ENCODE measurements around the gene FAHD1.

Gene FAHD1

DNA sequence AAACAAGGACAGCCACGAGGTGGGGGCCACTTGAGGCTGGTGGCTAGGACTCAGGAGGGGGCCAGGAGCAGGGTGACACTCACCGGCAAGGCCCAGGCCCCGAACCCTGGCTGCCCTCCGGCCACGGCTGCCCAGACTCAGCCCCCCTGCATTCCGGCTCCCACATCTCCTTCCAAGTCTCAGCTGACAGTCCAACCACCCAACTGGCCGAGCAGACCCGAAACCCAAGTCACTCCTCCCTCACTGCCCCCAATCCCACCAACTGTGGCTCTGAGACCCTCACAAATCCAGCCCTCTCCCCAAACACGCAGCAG is 9.8 kb upstream of the FAHD1 start:
- DNase-seq (ENCODE audit: low spot score) = no peak

DNA sequence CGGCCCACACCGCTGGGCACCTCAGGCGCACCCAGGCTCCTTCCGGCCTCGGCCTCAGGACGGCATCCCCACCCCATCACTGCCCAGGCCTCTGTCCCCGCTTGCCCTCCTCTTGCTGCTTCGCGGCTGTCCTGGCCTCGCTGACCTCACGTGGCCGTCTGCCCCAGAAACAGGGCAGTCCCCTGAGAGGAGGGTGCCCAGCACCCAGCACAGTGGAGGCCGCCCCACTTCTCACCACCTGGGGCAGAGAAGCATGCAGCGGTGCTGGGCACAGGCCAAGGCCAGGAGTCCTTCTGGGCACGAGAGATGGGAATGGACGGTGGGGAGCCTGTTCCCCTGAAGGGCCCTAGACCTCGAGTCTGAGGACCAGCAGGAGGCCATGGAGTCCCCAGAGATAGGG is 9.3 kb upstream of the FAHD1 start:
- DNase-seq (ENCODE audit: low spot score) = no peak

DNA sequence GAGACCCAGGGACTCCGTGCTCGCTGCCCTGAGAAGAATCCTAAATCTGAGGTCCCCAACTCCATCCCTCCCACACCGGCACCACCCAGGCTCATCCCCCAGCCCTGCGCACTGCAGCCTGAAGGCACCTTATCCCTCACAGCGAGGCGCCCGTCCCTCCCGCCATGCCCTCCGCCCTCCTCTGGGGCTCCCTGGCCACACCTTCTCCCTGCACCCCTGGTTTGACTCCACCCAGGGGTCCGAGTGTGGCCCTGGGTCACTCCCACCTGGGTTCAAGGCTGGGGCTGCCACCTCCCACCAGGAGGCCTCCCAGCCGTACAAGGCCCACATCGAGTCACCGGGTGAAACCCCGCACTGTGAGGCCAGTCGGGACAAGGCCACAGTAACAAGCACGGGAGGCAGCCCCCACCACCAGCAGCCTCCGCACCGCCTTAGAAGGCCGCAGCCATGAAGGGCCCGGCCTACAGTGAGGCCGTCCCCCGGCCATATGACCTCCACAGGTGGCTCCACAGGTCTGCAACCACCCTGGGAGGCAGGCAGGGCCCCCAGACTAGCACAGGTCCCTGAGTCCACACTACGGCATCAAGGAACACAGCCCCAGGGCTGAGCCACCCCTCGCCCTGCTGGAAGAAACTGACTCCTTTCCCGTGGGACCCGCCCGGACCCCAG is 8.7 kb upstream of the FAHD1 start:
- no peak for DNase-seq (ENCODE audit: low spot score)

DNA sequence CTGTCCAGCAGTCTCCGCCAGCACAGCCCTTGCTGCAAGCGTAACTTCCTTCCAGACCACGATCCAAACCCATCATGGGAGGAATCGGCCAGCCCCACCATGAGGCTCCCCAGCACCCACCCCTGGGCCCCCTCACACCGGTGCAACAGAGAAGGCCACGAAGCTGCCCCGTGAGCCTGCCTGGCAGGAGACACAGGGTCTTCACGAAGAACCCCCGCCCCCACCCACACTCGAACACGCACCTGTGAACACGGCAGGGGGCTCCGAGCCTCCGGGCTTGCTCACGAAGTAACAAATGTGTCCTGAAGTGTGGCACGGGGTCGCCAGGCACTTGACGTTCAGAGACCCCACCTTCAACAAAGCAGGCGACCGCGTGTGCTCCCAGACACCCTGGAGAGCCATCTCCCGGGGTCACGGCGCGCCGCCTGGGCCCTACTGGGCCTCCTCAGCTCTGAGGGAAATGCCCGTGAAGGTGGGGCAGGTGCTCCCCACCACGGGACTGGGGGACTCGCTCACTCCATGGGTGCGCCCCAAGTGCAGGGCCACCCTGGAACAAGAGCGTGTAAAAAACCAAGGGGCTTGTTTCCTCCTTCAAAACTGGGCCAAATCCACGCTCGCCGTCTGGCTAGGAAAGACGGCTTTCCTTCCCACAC is 8.0 kb upstream of the FAHD1 start:
- DNase-seq (ENCODE audit: low spot score) = no peak

DNA sequence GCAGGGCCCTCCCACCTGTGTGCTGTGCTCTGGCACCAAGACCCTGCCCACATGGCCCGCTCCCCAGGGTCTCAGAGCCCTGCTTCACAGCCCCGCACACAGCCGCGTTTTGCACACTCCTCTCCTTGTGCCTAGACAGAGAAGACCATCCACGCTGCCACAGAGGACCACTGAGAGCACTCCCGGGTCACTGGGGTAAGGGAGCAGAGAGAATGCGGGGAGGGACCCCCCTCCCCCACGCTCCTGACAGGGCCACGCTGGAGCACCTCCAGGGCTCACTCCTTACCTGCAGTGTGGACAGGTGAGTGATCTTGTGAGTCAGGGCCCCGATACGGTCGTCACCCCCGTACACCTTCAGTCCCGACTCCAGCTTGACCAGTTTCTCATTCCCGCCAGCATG is 7.4 kb upstream of the FAHD1 start:
- DNase-seq (ENCODE audit: low spot score) = no peak

DNA sequence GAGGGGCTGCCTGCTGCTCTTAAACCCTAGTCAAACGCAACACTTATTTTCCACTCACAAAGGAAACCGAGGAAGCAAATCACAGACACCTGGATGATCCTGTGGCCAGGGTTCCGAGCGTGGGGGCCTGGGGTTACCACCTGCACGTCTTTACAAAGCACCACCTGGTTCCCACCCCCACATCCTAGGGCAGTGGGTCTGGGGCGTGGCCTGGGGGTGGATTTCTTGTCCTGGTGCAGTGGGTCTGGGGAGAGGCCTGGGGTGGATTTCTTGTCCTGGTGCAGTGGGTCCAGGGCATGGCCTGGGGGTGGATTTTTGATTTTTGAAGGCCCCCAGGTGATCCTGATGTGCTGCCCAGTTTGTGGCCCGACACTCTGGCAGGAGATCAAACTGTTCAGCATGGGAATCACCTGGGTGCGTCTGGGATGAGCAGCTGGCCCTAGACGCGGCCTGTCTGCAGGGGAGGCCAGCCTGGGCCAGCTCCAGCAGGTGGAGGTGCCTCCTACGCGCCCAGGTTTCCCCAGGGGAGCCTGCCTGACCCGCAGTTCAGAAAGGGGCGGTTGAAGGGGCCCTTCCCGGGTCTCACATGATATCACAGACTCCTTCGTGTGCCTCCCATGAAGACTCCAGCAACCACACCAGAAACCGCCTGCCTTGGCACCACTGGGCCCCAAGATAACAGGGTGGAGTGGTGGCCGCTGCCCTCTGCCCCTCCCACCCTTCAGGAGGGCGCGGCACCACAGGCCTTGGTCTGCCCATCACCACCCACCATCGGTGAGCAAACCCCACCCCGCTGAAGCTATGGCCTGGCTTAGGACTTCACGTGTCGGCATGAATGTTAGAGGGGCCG is 6.7 kb upstream of the FAHD1 start:
- no peak for DNase-seq (ENCODE audit: low spot score)

DNA sequence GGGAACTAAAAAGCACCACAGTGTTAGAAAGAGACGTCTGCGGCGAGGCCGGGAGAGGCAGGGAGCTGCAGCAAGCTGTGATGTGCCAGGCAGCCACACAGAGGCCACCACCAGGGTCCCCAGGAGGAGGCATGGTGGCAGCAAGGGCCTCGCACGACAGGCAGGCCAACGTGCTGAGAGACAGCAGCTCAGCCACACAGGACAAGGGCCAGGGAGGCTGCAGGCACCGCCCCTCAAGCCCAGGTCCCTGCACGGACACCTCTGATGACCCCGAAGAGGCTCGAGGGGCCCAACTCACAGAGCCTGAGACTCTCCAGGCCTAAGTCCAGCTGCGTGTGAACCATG is 6.1 kb upstream of the FAHD1 start:
- DNase-seq (ENCODE audit: low spot score) = no peak

DNA sequence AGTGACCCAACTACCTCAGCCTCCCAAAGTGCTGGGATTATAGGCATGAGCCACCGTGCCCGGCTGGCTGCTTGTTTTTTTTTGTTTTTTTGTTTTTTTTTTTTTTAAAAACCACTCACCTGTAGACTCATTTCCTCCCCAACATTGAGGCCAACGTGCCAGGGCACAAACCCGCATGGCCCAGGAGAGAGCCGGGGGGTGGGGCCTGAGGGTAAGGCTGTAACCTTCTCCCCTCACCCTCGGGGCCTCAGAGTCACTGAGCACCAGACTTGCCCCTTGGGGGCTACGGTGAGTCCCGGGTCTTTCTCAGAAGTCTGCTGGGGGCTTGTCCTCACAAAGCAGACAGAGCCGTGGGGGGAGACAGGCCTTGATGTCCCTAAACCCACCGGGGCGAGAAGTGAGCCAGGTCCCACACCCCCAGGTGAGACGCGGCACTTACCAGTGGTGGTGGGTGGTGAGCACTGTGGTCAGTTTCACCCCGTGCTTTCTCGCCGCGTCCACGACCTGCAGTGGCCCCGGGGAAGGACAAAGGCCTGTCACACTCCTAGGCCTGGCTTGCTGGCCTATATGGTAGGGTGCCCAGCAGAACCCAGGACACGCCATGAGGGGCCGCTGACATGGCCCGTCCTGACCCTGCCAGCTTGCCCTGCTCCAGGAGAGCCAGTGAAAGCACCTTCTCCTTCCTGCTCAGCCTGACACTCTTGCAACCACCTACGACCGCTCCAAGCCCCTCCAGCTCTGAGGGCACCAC is 5.0 kb upstream of the FAHD1 start:
- DNase-seq (ENCODE audit: low spot score) = no peak

DNA sequence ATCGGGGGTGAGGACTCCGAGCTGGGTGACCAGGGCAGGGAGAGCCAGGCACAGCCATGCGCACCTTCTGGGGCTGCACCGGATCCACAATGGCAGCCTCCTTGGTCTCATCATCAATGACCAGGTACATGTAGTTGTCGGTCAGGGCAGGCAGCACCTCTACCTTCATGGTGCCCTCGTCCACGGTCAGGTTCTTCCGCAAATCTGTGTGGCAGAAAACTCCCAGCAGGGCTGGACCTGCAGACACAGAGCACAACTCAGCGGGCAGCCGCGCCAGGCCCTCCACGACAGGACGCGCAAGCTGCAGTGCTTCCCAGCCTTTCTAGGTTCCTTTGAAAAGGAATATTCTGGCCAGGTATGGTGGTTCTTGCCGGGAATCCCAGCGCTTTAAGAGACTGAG is 4.2 kb upstream of the FAHD1 start:
- DNase-seq (ENCODE audit: low spot score) = no peak

DNA sequence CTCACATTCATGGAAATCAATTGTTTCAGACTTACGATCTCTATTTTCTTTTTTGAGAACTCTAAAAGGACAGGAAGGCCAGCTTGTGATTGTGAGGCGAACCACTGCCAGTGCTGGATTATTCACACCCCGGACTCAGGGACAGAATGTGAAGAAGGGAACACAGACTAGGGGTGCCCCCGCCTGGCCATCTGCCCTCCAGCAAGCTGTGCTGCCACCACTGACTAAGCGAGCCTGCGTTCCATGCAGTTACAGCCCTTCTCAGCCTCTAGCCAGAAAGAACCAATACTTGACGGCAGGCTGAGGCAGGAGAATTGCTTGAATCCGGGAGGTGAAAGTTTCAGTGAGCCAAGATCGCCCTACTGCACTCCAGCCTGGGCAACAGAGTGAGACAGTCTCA is 3.2 kb upstream of the FAHD1 start:
- DNase-seq (ENCODE audit: low spot score) = no peak

DNA sequence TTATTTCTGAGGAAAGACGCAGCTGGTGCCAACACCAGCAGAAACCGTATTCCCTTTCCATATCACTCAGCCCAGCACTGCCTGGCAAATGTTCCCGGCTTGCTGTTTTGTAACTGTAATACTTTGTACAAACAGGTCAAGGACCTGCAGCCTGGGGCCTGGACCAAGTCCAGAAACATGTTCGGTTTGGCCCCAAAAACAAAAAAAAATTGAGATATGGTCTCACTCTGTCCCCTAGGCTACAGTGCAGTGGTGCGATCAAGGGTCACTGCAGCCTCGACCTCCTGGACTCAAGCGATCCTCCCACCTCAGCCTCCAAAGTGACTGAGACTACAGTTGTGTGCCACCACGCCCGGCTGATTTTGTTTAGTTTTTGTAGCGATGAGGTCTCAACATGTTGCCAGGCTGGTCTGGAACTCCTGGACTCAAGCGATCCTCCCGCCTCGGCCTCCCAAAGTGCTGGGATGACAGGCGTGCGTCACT is 1.6 kb upstream of the FAHD1 start:
- no peak for DNase-seq (ENCODE audit: low spot score)

DNA sequence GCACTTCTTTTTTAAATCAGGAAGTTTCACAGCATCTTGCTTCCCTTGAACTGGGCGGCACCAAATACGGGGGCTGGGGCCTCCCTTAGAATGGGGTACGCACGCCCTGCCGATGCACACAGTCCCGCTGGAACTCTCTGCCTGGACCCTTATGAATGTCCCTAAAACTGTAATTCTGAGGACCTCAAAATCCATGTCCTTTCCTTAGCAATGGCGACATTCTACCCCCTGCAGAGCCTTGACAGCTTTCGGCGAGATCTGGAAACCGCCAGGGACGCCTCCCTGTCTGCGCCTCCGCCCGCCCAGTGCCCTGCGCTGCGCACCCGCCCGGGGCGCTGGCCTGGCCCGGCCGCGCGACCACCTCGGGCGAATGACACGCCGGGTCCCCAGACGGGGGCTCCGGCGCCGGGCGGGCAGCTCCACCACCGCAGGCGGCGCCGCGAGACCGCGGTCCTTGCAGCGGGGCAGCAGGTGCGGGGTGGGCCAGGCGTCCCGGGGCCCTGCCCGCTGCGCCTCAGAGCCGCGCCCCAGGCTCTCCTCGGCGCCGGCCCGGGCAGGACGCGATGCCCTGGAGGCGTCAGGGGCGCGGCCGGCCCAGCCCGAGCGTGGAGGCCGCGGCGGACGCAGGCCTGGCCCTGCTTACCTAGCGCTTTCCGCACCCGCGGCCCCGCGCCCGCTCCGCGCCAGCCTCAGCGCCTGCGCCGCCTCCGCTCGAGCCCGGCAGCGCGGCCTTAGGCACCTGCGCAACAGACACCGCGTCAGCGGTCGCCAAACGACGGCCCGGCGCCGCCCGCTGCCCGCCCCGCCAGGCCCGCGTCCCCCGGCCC is 929 bp upstream of the FAHD1 start:
- DNase-seq (ENCODE audit: low spot score) = peak; percentile 44

DNA sequence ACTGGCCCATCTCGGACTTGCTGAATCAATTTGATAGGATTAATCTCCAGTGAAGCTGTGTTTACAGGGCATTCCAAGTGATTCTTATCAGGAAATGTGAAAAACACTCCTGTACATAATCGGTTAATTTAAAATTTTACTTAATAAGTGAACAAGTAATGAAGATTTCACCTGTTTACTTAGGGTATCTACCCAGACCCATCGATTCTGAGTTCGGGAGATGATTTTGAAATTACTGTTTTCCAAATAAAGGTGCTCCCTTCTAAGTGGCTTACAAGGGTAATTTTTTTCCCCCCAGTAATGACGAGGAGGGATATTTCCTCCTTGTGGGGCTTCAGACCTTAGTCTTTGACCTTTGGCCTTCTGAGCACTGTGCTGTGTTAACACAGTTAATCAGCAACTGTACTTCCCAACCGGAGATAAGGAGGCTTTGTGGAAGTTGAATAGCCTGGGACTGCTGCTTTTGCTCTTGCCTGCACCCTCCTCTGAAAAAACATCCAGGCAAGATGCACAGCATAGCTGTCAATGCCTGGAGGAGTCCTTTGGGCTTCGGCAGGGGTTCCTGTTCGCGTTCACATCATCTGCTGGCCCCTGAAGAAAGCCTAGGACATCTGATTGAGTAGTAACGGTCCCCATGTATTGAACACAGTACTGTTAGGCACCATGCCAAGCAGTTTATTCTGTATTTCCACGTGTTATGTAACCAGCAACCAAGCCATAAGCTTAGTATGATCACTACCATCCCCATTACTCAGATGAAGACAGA is 1.8 kb downstream of the FAHD1 start:
- no peak for DNase-seq (ENCODE audit: low spot score)

DNA sequence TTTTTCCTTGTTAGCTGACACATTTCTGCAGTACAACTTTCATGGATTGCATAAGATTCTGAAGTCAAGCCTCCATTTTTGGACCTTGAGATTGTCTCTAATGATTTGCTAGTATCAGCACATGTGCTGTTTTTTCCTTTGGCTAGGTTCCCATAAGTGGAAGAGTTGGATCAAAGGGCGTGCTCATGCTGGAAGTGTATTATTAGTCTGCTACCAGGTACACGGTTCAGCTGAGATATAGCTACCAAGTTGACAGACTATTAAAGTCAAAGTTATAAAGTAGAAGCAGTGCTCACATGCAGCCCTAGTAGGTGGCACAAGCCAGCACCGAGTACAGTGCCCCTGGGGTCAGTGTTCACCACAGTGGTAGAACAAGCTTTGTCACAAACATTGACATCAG is 3.2 kb downstream of the FAHD1 start:
- no peak for DNase-seq (ENCODE audit: low spot score)

DNA sequence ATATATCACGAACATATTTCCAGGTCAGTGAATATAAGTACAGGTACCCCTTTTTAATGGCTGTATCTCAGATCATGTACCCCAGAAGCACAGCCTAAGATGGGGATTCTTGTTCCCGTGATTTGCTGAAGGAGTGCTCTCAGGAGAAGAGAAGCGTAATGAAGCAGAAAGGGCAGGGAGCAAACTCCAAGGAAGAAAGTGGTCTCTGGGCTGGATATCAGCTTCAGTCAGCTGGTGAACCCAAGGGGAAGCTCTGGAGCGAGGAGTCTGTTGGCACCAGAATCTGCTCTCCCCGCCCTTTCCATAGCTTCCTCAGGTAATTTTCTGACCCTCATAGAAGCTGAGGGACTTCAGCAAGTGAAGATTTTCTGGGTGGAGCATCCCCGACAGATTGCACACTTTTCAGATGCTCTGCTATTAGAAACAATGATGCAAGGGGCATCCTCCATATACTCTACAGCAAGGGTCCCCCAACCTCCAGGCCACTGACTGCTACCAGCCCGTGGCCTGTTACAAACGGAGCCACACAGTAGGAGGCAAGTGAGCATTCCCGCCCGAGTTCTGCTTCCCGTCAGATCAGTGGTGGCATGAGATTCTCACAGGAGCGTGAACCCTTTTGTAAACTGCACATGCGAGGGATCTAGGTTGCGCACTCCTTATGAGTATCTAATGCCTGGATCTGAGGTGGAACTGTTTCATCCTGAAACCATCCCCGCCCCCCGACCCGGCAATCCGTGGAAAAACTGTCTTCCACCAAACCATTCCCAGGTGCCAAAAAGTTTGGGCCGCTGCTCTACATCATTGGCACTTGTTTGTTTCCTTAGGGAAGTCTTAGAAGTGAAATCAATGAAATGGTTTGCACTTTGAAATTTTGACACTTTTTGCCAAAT is 4.4 kb downstream of the FAHD1 start:
- no peak for DNase-seq (ENCODE audit: low spot score)

DNA sequence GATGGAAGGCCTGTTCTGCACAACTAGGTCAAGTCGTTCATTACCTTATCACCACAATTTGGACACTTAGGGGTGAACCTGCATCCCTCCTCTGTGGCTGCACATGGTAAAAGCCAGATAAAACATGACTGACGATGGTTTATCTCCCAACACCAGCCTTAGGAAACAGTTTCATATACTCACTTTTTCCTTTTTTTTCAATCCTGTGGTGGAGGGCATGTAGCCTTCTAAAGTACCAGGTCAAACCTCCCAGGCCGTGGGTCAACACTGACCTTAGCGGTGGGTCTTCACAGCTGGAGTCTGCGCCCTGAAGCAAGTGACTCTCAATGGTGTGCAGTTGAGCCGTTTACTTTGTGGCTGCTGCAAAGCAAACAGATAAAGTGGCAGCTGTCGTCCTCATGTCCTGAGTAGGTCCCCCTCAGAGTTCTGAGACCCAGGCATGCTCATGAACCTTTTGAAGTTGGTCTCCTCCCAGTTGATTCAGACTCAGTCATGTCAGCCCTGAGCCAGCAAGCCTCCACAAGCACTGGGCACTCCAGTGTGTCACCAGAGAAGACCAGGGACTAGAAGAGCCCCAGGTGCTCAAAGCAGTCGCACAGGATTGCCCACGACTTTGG is 5.9 kb downstream of the FAHD1 start:
- no peak for DNase-seq (ENCODE audit: low spot score)

DNA sequence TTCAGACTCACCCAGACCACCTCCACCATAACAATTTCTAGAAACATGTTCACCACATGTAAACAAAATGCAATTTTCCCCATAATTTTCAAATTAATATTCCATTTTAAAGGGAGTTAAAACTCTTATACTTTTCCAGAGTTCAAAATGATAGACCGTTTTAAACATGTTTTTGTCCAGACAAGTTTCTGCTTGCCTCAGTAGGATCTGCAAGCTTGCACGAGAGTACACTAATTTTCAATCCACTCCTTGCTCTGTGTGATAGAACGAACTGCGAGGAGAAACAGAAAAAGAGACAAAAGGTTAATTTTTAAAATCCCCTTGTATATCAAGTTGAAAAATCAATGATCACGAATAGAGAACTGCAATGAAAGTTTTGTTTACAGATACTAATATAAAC is 7.1 kb downstream of the FAHD1 start:
- DNase-seq (ENCODE audit: low spot score) = no peak

DNA sequence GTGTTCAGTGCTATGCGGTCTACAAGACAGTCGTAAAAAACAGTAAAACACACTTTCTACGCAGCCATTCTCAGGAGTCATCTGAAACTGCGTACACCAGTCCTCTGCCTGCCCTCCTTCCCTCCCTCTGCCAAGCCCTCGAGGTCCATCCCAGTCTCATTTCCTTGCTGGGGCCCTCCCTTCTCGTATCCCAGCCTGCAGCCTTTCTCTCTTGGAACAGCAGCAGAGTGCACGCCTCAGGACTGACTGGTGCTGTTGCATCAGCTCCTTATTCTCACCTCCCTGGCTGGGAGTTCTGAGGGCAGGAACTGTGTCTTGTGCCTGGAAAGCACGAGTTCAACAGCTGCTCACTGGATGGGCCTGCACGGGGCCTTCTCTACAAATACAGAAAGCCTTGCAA is 12.5 kb downstream of the FAHD1 start:
- no peak for DNase-seq (ENCODE audit: low spot score)

DNA sequence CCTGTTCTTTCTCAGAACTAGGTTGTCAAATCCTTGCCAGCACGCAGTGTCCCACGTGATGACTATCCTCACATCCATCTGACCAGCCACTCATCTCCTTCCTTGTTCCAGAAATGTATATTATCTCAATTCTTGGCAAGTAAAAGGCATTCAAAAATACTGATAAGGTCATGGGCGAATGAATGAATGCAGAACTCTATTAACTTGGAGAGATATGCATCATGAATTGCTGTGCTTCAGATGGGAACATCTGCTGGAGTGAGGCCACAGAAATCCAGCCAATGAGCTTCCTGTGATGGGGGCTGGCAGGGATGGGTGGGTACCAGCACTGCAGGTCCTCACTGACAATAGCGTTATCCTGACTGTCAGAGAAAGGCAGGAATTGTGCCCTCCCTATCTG is 19.0 kb downstream of the FAHD1 start:
- no peak for DNase-seq (ENCODE audit: low spot score)

DNA sequence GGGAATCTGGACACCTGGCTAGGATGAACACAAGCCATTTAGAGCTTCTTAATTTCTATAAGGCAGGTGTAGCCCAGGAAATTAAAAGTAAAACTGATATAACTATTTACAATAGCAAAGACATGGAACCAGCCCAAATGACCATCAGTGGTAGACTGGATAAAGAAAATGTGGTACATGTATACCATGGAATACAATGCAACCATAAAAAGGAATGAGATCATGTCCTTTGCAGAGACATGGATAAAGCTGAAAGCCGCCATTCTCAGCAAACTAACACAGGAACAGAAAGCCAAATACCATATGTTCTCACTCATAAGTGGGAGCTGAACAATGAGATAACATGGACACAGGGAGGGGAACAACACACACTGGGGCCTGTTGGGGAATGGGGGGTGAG is 19.4 kb downstream of the FAHD1 start:
- no peak for DNase-seq (ENCODE audit: low spot score)
